GM19468 (cell line): ENCODE results near the gene DCUN1D4.
"Not testable (repeated sequence)": the region's sequence is repeated elsewhere in the genome, so short reads cannot be mapped to it uniquely, and the experiment has no call there.

ENCODE experiments used
- ATAC-seq: cut with Tn5 transposase; IDR thresholded peaks from one replicate; pipeline ENCODE4 v1.9.1; 2021; ENCODE audit warnings: mild to moderate bottlenecking, moderate library complexity, moderate number of reproducible peaks; ENCODE audit not compliant: unreplicated experiment; ENCODE audit errors: extremely low read depth

Gene DCUN1D4

GRCh38 chr4:51890760-51891159 is 47.8 kb downstream of the DCUN1D4 start:
- ATAC-seq = no peak

GRCh38 chr4:51893402-51893801 is 50.4 kb downstream of the DCUN1D4 start:
- ATAC-seq = not testable (repeated sequence)

- ATAC-seq = no peak
Measured at GRCh38 chr4:51894059-51894645, 51.2 kb downstream of the DCUN1D4 start.

- ATAC-seq = peak; percentile 36
Measured at GRCh38 chr4:51895158-51895557, 52.2 kb downstream of the DCUN1D4 start.

DNA sequence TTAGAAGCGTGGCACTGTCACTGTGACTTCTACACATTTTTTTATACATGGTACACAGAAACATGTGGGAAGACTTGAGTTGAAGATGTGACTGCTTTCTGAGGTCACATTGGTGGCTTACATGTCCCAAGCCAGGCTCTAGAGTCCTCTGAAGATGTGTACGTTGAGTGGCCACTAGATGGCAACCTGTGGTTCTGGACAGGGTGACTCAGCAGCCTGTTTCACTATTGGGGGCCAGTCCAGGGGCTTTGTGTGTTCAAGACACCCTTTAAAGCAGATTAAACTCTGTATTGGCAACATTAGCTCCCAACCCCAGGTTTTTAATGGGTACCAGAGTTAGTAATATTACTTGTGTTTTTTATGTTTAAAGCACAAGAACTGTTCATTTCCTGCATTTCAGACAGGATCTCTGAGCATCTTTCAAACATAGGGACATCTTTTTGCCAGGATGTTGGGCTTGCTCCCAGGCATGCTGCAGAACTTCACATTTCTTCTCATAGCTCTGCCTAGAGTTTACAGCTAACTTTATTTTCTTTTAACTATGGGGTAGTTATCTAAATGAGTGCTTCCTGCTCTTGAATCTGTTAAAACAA is 53.0 kb downstream of the DCUN1D4 start:
- ATAC-seq = peak; percentile 98

DNA sequence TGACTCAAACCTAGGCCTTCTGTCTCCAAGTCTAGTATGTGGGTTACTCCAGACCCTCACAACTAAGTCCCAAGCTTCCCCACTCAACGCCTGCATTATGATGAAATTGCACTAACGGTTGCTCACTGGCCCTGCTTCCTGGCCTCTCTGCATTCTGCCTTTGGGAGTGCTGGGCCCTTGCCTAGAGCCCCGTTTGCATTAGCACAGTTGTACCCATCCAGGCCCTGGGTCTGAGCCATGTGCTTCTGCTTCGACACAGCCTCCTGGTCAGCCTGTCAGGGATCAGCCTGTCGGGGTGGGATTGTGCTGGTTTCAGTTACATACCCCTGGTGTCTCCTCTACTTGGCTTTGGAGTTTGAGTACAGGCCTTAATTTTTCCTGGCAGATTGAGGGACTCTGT is 58.4 kb downstream of the DCUN1D4 start:
- ATAC-seq = no peak

DNA sequence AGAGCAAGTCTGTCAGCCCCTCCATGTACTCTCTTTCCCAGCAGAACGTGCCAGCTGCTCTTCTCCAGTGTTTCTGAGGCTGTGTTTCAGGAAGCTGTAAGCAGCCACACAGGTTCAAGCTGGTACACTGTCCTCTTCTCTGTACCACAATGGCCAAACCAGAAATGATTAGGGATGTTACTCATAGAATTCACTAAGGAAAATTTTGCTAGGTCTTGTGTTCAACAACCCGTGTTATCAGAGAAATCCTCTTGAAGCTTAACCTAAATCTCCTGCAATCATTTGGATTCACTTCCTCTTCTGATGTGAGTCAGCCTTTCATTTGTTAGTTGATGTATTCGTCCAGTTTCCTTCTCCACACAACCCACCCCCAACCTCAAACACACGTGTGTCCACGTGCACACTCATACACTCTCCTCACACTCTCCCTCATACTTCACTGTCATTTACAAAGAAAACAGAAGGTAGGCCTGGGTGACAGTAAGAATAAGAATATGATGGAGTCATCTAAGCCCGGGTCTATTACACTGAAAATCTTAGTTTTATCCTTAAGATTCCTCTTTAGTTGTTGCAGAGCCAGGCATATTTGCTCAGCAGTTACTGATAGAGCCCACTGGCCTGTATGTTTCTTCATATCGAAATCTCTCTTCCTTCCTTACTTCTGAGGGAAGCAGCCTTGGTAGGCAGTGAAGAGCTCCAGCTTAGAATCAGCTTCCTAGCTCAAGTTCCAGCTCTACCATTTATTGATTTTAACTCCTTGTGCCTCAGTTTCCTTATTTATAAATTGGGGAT is 63.4 kb downstream of the DCUN1D4 start:
- ATAC-seq = peak; percentile 95

DNA sequence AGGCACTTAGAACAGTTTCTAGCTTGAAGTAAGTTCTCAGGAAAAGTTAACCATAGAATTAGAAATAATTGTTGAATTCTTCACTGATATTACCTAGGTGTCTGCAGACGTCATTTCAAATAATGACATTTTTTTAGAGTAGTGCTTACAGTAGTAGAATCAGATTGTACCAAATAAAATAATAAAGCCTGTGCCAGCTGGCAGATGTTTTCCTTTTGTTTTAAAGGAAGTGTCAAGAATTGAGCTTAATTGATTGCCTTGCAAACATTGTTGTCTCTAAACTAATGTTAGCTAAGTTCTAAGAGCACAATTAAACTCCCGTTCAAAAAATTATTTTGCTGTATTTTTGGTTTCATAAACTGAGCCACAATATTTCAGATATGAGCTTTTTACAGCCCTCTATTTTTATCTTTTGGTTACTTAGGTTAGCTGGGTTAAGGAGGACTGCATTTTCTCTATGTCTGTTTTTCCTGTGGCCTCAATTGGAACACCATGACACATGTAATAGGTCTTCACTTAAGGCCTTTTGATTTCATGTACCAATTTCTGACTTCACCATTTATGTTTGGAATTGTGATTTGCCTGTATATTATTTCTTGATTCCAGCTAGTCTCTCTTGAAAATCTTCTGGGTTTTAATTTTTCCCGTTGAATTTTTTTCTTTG is 64.2 kb downstream of the DCUN1D4 start:
- ATAC-seq = no peak

GRCh38 chr4:51909236-51909703 is 66.3 kb downstream of the DCUN1D4 start:
- no peak for ATAC-seq

DNA sequence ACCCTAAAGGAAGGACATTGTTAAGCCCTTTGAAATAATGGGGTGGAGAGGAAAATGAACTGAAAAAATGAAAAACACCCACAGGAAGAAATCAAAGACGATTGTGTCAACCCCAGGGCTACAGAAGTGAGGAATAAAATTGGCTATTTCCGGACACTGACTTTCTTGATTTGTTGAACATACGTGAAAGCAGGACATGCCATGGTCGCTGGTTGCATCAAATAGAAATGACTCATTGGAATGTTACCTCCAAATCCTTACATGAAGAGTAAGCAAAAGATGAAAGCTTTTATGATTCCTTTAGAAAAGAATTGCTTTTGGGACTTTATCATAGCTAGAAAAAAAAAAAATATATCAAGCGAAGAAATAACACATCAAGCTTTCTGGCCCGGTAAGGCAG is 75.3 kb downstream of the DCUN1D4 start:
- no peak for ATAC-seq

DNA sequence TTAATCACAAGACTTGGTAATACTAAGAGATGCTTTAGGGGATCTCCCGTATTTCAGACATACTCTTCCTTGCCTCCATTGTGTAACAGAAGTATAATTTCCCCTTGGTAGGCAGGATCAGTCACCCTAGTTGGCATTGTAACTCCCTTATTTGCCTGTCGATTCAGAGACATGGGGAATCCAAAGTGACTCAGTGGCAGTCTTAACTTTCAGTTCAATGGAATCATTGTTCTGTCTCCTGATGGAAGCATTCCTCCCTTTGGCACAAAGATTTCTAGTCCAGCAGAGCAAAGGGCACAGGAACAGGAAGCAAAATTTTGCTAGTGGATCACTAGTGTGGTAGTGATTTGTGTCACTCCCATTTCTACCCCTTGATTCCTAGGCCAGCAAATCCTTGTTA is 80.4 kb downstream of the DCUN1D4 start:
- no peak for ATAC-seq

- no peak for ATAC-seq
Measured at GRCh38 chr4:51925307-51925706, 82.4 kb downstream of the DCUN1D4 start.

DNA sequence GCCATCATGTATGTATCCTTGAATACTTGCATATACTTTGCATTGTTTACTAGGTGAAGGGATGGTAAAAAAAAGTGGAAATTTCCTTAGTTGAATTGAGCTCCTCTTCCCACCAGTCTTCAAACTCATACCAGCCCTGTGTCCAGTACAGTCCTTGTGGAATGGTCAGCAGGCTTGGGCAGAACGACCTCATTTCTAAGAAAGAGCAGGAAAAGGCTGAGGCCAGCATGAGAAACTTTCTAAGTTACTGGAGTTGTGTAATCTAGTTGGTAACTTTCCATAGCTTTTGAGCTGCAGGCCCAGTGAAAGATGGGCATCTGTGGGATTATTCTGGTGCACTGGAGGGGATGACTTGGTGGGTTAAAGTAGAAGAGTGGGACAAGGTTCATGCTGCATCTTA is 87.6 kb downstream of the DCUN1D4 start:
- no peak for ATAC-seq

GRCh38 chr4:51931461-51931860 is 88.5 kb downstream of the DCUN1D4 start:
- no peak for ATAC-seq

GRCh38 chr4:51932261-51932660 is 89.3 kb downstream of the DCUN1D4 start:
- ATAC-seq = no peak

- ATAC-seq = no peak
Measured at GRCh38 chr4:51932684-51933083, 89.7 kb downstream of the DCUN1D4 start.

GRCh38 chr4:51940460-51940859 is 97.5 kb downstream of the DCUN1D4 start:
- ATAC-seq = not testable (repeated sequence)

GRCh38 chr4:51942108-51942832 is 99.3 kb downstream of the DCUN1D4 start:
- ATAC-seq = no peak

GRCh38 chr4:51942833-51943215 is 99.9 kb downstream of the DCUN1D4 start:
- no peak for ATAC-seq

DNA sequence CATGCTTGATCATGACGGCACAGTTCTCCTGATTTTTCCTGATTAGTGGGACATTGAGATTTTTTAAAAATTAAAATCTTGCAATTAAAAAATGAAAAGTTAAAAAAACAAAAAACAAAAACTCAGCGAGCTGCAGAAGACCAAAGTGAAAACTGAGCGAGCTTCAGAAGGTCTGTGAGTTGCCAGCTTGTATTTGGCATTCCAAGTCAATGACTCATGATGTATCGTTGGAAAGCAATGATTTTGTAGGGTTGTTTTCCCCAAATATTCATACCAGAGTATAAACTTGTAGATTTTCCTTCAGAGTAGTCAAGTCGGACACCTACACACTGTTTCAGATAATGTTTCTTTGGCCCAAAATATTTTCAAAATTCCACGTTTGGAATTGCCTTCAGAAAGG is 100.3 kb downstream of the DCUN1D4 start:
- no peak for ATAC-seq
